ENCODE data around the gene DHFR. TPM values are rescaled to one million over a fixed set of nuclear protein-coding genes. Genes with fewer than 3 reads are reported as not detected.

Gene DHFR
- total RNA-seq, 1 experiment from 2014 or later = 72.2 TPM

DNA sequence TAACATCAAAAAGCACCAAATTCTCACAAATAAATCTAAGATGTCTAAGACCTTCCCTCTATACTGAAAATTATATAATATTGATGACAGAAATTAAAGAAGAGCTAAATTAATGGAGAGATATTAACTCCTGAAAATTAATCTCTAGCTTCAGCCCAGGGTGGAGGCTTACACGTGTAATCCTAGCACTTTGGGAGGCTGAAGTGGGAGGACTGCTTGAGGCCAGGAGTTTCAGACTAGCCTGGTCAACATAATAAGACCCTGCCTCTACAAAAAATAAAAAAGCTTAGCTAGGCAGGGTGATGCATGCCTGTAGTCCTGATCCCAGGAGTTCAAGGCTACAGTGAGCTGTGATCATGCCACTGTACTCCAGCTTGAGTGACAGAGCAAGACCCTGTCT, 45.1 kb downstream of the DHFR start:
- H3K79me1 ChIP-seq (ENCODE audit: insufficient read depth, low read depth, low read length, poor library complexity, severe bottlenecking) = no peaks in the 10 kb centered on the region
- H3K18ac ChIP-seq (ENCODE audit: insufficient read length, low read depth, low read length) = no peak overlapping the region
- Mint-ChIP-seq H3K4me3 (no peak overlapping the region), H3K27ac (no peak overlapping the region), H3K9me3 (peaks cover 0 to 6% of the 10 kb centered on the region in 2 experiments; a peak in 3 of 5 replicates), H3K36me3 (ENCODE audit: insufficient read depth in 1 of 3, low read depth in 3 of 3) (no peaks in the 10 kb centered on the region; a peak in 1 of 7 replicates), H3K4me1 (peaks cover 0 to under 1% of the 10 kb centered on the region in 2 experiments; a peak in 2 of 4 replicates), H3K27me3 (ENCODE audit: low read depth) (no peaks in the 10 kb centered on the region)
- H2BK15ac ChIP-seq (ENCODE audit: low read depth, low read length) = no peak overlapping the region
- no peak overlapping the region for H3K4me2 ChIP-seq (ENCODE audit: insufficient read depth, insufficient read length, low read length)
- no peaks in the 10 kb centered on the region for H3K27me3 ChIP-seq (ENCODE audit: insufficient read depth, low read length)
- H4K8ac ChIP-seq (replicated peaks; ENCODE audit: insufficient read length, low read depth, low read length) = no peak overlapping the region
- H3K9me3 ChIP-seq (ENCODE audit: control insufficient read depth, low read depth, low read length) = no peaks in the 10 kb centered on the region
- H2BK5ac ChIP-seq (ENCODE audit: insufficient read length, low read length) = no peak overlapping the region
- H4K20me1 ChIP-seq (ENCODE audit: control insufficient read depth, insufficient read depth, insufficient read length) = no peaks in the 10 kb centered on the region
- TF ChIP-seq, protein P1, sequence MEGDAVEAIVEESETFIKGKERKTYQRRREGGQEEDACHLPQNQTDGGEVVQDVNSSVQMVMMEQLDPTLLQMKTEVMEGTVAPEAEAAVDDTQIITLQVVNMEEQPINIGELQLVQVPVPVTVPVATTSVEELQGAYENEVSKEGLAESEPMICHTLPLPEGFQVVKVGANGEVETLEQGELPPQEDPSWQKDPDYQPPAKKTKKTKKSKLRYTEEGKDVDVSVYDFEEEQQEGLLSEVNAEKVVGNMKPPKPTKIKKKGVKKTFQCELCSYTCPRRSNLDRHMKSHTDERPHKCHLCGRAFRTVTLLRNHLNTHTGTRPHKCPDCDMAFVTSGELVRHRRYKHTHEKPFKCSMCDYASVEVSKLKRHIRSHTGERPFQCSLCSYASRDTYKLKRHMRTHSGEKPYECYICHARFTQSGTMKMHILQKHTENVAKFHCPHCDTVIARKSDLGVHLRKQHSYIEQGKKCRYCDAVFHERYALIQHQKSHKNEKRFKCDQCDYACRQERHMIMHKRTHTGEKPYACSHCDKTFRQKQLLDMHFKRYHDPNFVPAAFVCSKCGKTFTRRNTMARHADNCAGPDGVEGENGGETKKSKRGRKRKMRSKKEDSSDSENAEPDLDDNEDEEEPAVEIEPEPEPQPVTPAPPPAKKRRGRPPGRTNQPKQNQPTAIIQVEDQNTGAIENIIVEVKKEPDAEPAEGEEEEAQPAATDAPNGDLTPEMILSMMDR (conservative IDR thresholded peaks at IDR 0.05) = no peak
- H3K4me1 ChIP-seq (ENCODE audit: insufficient read depth, low read length) = no peaks in the 10 kb centered on the region
- H3K23ac ChIP-seq (ENCODE audit: insufficient read length, low read depth, low read length) = no peak overlapping the region
- no peak overlapping the region for H2BK120ac ChIP-seq (ENCODE audit: low read depth, low read length, poor library complexity, severe bottlenecking)
- H4K5ac ChIP-seq (ENCODE audit: insufficient read length, low read depth, low read length) = no peak overlapping the region
- H3K56ac ChIP-seq (ENCODE audit: insufficient read length, low read depth, low read length) = no peak overlapping the region
- no peaks in the 10 kb centered on the region for H3K23me2 ChIP-seq (ENCODE audit: insufficient read length, low read depth, low read length, poor library complexity, severe bottlenecking)
- H2AK5ac ChIP-seq (ENCODE audit: insufficient read length, low read length) = no peak overlapping the region
- DNase-seq = no peak
- H3T11ph ChIP-seq (ENCODE audit: low read length) = no peak overlapping the region
- no peak overlapping the region for H3K9ac ChIP-seq (ENCODE audit: extremely low read depth, insufficient read length, low read length)
- no peak overlapping the region for H2BK20ac ChIP-seq (ENCODE audit: low read depth, low read length, poor library complexity, severe bottlenecking)
- no CpG with 5 or more reads among the region's 1 CpG for WGBS (ENCODE audit: extremely low coverage, insufficient read length, low lambda C conversion rate)
- no peak overlapping the region for H2AFZ ChIP-seq (ENCODE audit: low read length)
- H3K27ac ChIP-seq (ENCODE audit: insufficient read length, low read depth, low read length) = no peak overlapping the region
- H4K91ac ChIP-seq (ENCODE audit: insufficient read length, low read depth, low read length) = no peak overlapping the region
- no peak overlapping the region for H3K14ac ChIP-seq (ENCODE audit: insufficient read depth, low read length)
- no peak overlapping the region for H2BK12ac ChIP-seq (ENCODE audit: insufficient read length, low read depth, low read length)
- H3K79me2 ChIP-seq (ENCODE audit: insufficient read depth, low read length) = no peaks in the 10 kb centered on the region
- no peak overlapping the region for H3K4ac ChIP-seq (ENCODE audit: low read depth, low read length)
